A549 (cell line): ENCODE measurements around the gene PCSK6. TPM values are rescaled to one million over a fixed set of nuclear protein-coding genes. Genes with fewer than 3 reads are reported as not detected.

ENCODE experiments used
- ATAC-seq, 2 experiments: fragments of 200-7000 bp in 1 of 2; fragments of >200 bp in 1 of 2; cut with Nextera tagmentation in 1 of 2; cut with Tn5 transposase in 1 of 2; 3 replicates each; pipeline versions ENCODE4 v1.8.0 to v1.9.1; 2018 to 2020; ENCODE audit warnings: mild to moderate bottlenecking in 1 of 2, moderate library complexity in 1 of 2
- CTCF ChIA-PET: fragments of 300-600 bp; sonication (Branson Sonifier 250); formaldehyde crosslinking; extraction: SDS; loops from one replicate; lab custom pipeline; 2021; ENCODE audit warnings: antibody characterized with exemption, inconsistent platforms; lab: Yijun Ruan, JAX
- POLR2A ChIA-PET: fragments of 350-600 bp; formaldehyde crosslinking; extraction: SDS; loops from one replicate; lab custom pipeline; 2021; ENCODE audit warnings: antibody characterized with exemption, inconsistent platforms; lab: Yijun Ruan, JAX
- DNase-seq, 2 experiments: peaks; one replicate each; pipeline versions ENCODE4 v3.0.0 to v3.0.0-alpha.2; 2011 to 2016; ENCODE audit warnings: low read depth in 1 of 2, low spot score in 1 of 2
- FAIRE-seq: peaks from 2 replicates; lab custom pipeline; 2011; peaks lifted over from hg19 to GRCh38; lab: Jason Lieb, UNC
- H3K27ac ChIP-seq, 2 experiments: fragments of >200 bp; sonication (Bioruptor Twin); formaldehyde crosslinking; 3 replicates each; pipeline ENCODE4 v1.5.1; 2016 to 2017
- H3K4me1 ChIP-seq: fragments of >200 bp; sonication (Bioruptor Twin); formaldehyde crosslinking; 3 replicates; pipeline ENCODE4 v1.6.1; 2016
- H3K4me2 ChIP-seq: fragments of >200 bp; sonication (Bioruptor Twin); formaldehyde crosslinking; 3 replicates; pipeline ENCODE4 v1.6.1; 2016
- H3K4me3 ChIP-seq: fragments of >200 bp; sonication (Bioruptor Twin); formaldehyde crosslinking; 3 replicates; pipeline ENCODE4 v1.5.1; 2016
- H3K9me3 ChIP-seq: fragments of >200 bp; sonication (Bioruptor Twin); formaldehyde crosslinking; 3 replicates; pipeline ENCODE4 v1.6.1; 2016
- BHLHE40 ChIP-seq: IDR thresholded peaks from 2 replicates; pipeline ENCODE4 v1.6.1; 2012; ENCODE audit warnings: low read depth, low read length, inconsistent platforms
- CBX8 ChIP-seq: fragments of 200-600 bp; sonication (generic); IDR thresholded peaks from 2 replicates; pipeline ENCODE4 v1.6.1; 2016
- EHMT2 ChIP-seq: fragments of 200-600 bp; sonication (generic); IDR thresholded peaks from 2 replicates; pipeline ENCODE4 v1.6.1; 2016; ENCODE audit warnings: antibody characterized with exemption, low read depth, mild to moderate bottlenecking, moderate library complexity
- FOSB ChIP-seq: fragments of 250-450 bp; sonication (Bioruptor Pico); IDR thresholded peaks from 2 replicates; pipeline ENCODE4 v1.5.0; 2020; ENCODE audit warnings: mild to moderate bottlenecking, moderate library complexity
- FOSL2 ChIP-seq, 2 experiments: fragments of 450-650 bp in 1 of 2; fragments of >200 bp in 1 of 2; sonication (Bioruptor Twin) in 1 of 2; formaldehyde crosslinking; IDR thresholded peaks; 2 replicates each; pipeline versions ENCODE4 v1.5.0 to v1.6.1; 2016 to 2020; ENCODE audit warnings: mild to moderate bottlenecking in 1 of 2, moderate library complexity in 1 of 2
- HEYL ChIP-seq: fragments of 250-450 bp; sonication (Bioruptor Pico); IDR thresholded peaks from 2 replicates; pipeline ENCODE4 v1.8.0; 2021; ENCODE audit warnings: mild to moderate bottlenecking, moderate library complexity
- JUN ChIP-seq, 2 experiments: fragments of >200 bp; sonication (Bioruptor Twin); formaldehyde crosslinking; IDR thresholded peaks; 2 replicates in 1 of 2; 3 replicates in 1 of 2; pipeline ENCODE4 v1.6.1; 2016 to 2017
- KDM1A ChIP-seq: fragments of 200-600 bp; sonication (generic); IDR thresholded peaks from 2 replicates; pipeline ENCODE4 v1.6.1; 2016; ENCODE audit warnings: low read depth, mild to moderate bottlenecking
- MAFK ChIP-seq: fragments of 450-650 bp; IDR thresholded peaks from 2 replicates; pipeline ENCODE4 v1.6.1; 2014; ENCODE audit not compliant: partially characterized antibody
- MAZ ChIP-seq: fragments of 150-350 bp; IDR thresholded peaks from 2 replicates; pipeline ENCODE4 v1.6.1; 2014; ENCODE audit warnings: antibody characterized with exemption, low read depth, low read length, borderline replicate concordance
- NPAS2 ChIP-seq: fragments of 250-450 bp; sonication (Bioruptor Pico); IDR thresholded peaks from 2 replicates; pipeline ENCODE4 v1.8.0; 2022; ENCODE audit warnings: mild to moderate bottlenecking, moderate library complexity, borderline replicate concordance
- POLR2AphosphoS2 ChIP-seq: conservative IDR thresholded peaks from 2 replicates; pipeline ENCODE4 v1.6.1; 2012; ENCODE audit warnings: low read length, improper control_type of control experiment, inconsistent platforms
- SMC3 ChIP-seq: fragments of >200 bp; sonication (Bioruptor Twin); formaldehyde crosslinking; IDR thresholded peaks from 3 replicates; pipeline ENCODE4 v1.6.1; 2018; ENCODE audit warnings: inconsistent platforms
- TFCP2L1 ChIP-seq: fragments of 250-450 bp; sonication (Bioruptor Pico); IDR thresholded peaks from 2 replicates; pipeline ENCODE4 v1.5.0; 2021; ENCODE audit warnings: mild to moderate bottlenecking
- whole genome bisulfite sequencing: methylation state at CpG from one replicate; pipeline ENCODE4 v1.1.6; 2017; ENCODE audit errors: missing lambda C conversion rate; 5-methylcytosine and 5-hydroxymethylcytosine counted together
- polyA plus RNA-seq, 4 experiments: library from polyadenylated mRNA; depleted of rRNA in 3 of 4; stranded (reverse); fragments of >200 nt; fragmentation: RNase III in 1 of 4; extraction: RNeasy Plus Mini Kit Qiagen cat#74134 plus additional on column Dnase treatment in 1 of 4; gene quantifications; 2 replicates in 3 of 4; 3 replicates in 1 of 4; pipeline ENCODE4 v1.2.3, GENCODE V29; 2011 to 2017
- TF ChIP-seq, protein P1 (sequence below): fragments of 250-450 bp; sonication (Bioruptor Pico); IDR thresholded peaks from 2 replicates; pipeline ENCODE4 v1.5.0; 2021; ENCODE audit warnings: mild to moderate bottlenecking, moderate library complexity, borderline replicate concordance
- TF ChIP-seq, protein P2 (sequence below): fragments of >200 bp; sonication (Bioruptor Twin); formaldehyde crosslinking; IDR thresholded peaks from 3 replicates; pipeline ENCODE4 v1.5.1; 2016
- TF ChIP-seq, protein P3 (sequence below): IDR thresholded peaks from 2 replicates; pipeline ENCODE4 v1.6.1; 2012

Gene PCSK6
- polyA plus RNA-seq, 2 of the 4 experiments (the other 2 are of a cell fraction): 10.0 to 15.2 TPM

DNA sequence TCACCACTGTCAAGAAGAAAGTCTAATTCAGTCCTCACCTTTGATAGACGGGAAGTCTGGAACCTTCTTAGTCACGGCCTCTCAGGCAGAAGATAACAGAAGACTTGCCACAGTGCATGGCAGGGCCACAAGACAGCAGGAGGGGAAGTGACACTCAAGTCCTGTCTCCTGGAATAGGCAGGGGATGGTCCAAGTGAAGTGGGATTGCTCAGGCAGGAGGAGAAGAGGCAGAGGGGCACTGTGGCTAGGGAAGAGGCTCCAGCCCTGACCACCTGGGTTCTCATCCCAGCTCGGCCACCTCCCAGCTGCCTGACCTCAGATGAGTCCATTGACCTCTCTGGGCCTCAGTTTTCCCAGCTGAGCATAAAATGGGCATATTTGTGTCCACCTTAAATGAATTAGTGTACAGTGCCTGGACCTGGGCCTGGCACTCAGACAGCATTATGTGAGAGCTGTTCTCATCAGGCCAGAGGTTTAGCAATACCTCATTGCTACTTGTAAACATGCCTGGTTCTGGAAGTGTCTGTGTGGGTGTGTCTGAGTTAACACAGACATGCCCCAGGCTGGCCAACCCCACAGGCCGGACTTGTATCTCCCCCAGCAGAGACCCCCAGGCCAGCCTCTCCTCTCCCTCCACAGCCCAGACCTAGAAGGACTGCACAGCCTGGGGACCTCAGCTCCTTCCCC lies 11.5 kb upstream of the PCSK6 start:
- CTCF ChIA-PET: interaction anchor here (0.9 to 7.0 kb wide), 40 partner anchors 8 to 231 kb away, joined by 3 to 98 read pairs (median 7); partner anchors contain the start of genes PCSK6 and SNRPA1
- H3K9me3 ChIP-seq: no peaks in the 10 kb centered on the region
- H3K4me3 ChIP-seq: no peak overlapping the region
- DNase-seq (no peak), ATAC-seq (no peak), FAIRE-seq (no peak)
- POLR2A ChIA-PET: interaction anchor here (1.2 kb wide), 1 partner anchor 212 kb away, joined by 3 read pairs; no protein-coding TSS in a partner anchor
- TF ChIP-seq BHLHE40: no peak
- TF ChIP-seq JUN (IDR thresholded peaks at IDR 0.05): no peak
- TF ChIP-seq, protein P1, sequence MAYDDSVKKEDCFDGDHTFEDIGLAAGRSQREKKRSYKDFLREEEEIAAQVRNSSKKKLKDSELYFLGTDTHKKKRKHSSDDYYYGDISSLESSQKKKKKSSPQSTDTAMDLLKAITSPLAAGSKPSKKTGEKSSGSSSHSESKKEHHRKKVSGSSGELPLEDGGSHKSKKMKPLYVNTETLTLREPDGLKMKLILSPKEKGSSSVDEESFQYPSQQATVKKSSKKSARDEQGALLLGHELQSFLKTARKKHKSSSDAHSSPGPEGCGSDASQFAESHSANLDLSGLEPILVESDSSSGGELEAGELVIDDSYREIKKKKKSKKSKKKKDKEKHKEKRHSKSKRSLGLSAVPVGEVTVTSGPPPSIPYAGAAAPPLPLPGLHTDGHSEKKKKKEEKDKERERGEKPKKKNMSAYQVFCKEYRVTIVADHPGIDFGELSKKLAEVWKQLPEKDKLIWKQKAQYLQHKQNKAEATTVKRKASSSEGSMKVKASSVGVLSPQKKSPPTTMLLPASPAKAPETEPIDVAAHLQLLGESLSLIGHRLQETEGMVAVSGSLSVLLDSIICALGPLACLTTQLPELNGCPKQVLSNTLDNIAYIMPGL (CRISPR knock-in tag): no peak
- no peak for TF ChIP-seq KDM1A
- TF ChIP-seq FOSL2 (IDR thresholded peaks at IDR 0.05): no peak
- no peak for TF ChIP-seq FOSL2 (CRISPR knock-in tag; IDR thresholded peaks at IDR 0.05)
- TF ChIP-seq NPAS2 (CRISPR knock-in tag): no peak
- TF ChIP-seq CBX8: no peak
- TF ChIP-seq EHMT2: no peak
- TF ChIP-seq, protein P2, sequence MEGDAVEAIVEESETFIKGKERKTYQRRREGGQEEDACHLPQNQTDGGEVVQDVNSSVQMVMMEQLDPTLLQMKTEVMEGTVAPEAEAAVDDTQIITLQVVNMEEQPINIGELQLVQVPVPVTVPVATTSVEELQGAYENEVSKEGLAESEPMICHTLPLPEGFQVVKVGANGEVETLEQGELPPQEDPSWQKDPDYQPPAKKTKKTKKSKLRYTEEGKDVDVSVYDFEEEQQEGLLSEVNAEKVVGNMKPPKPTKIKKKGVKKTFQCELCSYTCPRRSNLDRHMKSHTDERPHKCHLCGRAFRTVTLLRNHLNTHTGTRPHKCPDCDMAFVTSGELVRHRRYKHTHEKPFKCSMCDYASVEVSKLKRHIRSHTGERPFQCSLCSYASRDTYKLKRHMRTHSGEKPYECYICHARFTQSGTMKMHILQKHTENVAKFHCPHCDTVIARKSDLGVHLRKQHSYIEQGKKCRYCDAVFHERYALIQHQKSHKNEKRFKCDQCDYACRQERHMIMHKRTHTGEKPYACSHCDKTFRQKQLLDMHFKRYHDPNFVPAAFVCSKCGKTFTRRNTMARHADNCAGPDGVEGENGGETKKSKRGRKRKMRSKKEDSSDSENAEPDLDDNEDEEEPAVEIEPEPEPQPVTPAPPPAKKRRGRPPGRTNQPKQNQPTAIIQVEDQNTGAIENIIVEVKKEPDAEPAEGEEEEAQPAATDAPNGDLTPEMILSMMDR: no peak
- no peak for TF ChIP-seq MAFK
- TF ChIP-seq SMC3: no peak
- no peak for TF ChIP-seq TFCP2L1 (CRISPR knock-in tag)
- H3K27ac ChIP-seq: peak overlapping the region; percentile 51 to 54; a peak in 4 of 6 replicates
- 71% methylated on average over 4 of the region's 4 CpGs for WGBS
- peak overlapping the region; percentile 44; the same call in 2 of the 3 replicates for H3K4me2 ChIP-seq
- H3K4me1 ChIP-seq: 0 out of 3 replicates have a peak, but pooled peaks cover 6% of the 10 kb centered on the region

- ChIA-PET CTCF (interaction anchor here (0.6 to 7.0 kb wide), 7 partner anchors 11 to 298 kb away, joined by 3 to 98 read pairs (median 20); partner anchors contain the start of genes PCSK6 and SNRPA1), POLR2A (no interaction called here)
- FAIRE-seq: no peak
- H3K27ac ChIP-seq: peak overlapping the region in 1 of 2 experiments; percentile 6; a peak in 1 of 6 replicates
- no peak overlapping the region for H3K4me2 ChIP-seq
- no peaks in the 10 kb centered on the region for H3K9me3 ChIP-seq
- 0 out of 3 replicates have a peak, but pooled peaks cover 6% of the 10 kb centered on the region for H3K4me1 ChIP-seq
- ATAC-seq: no peak
- H3K4me3 ChIP-seq: no peak overlapping the region
- WGBS: 79% methylated on average over 11 of the region's 11 CpGs
- TF ChIP-seq FOSB (CRISPR knock-in tag): no peak
- no peak for TF ChIP-seq MAZ
- no peak for TF ChIP-seq HEYL (CRISPR knock-in tag)
- no peak for TF ChIP-seq POLR2AphosphoS2
- no peak for TF ChIP-seq MAFK
- no peak for TF ChIP-seq JUN (IDR thresholded peaks at IDR 0.05)
- TF ChIP-seq, protein P3, sequence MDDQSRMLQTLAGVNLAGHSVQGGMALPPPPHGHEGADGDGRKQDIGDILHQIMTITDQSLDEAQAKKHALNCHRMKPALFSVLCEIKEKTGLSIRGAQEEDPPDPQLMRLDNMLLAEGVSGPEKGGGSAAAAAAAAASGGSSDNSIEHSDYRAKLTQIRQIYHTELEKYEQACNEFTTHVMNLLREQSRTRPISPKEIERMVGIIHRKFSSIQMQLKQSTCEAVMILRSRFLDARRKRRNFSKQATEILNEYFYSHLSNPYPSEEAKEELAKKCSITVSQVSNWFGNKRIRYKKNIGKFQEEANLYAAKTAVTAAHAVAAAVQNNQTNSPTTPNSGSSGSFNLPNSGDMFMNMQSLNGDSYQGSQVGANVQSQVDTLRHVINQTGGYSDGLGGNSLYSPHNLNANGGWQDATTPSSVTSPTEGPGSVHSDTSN: no peak
- TF ChIP-seq FOSL2 (IDR thresholded peaks at IDR 0.05): no peak
- TF ChIP-seq FOSL2 (CRISPR knock-in tag; IDR thresholded peaks at IDR 0.05): no peak
- DNase-seq: no peak
Measured at GRCh38 chr15:101499863-101500713, 10.6 kb upstream of the PCSK6 start.
